HG03432 (cell line): ENCODE data around the gene MAPK8IP3.

Experiments
- ATAC-seq: cut with Tn5 transposase; IDR thresholded peaks from one replicate; pipeline ENCODE4 v1.9.1; 2021; ENCODE audit warnings: mild to moderate bottlenecking, moderate library complexity; ENCODE audit not compliant: unreplicated experiment

MAPK8IP3 gene

GRCh38 chr16:1758923-1759322, 52.9 kb downstream of the MAPK8IP3 start:
- no peak for ATAC-seq

- no peak for ATAC-seq
These were observed 53.5 kb downstream of the MAPK8IP3 start for GRCh38 chr16:1759511-1759910.

GRCh38 chr16:1760911-1761310, 54.9 kb downstream of the MAPK8IP3 start:
- no peak for ATAC-seq

GRCh38 chr16:1761751-1762150, 55.8 kb downstream of the MAPK8IP3 start:
- ATAC-seq = no peak

- ATAC-seq = no peak
These were observed 56.3 kb downstream of the MAPK8IP3 start for GRCh38 chr16:1762196-1762878.

- no peak for ATAC-seq
These were observed 57.0 kb downstream of the MAPK8IP3 start for GRCh38 chr16:1762879-1763520.

- no peak for ATAC-seq
These were observed 57.8 kb downstream of the MAPK8IP3 start for GRCh38 chr16:1763521-1764511.

GRCh38 chr16:1764971-1765370, 59.0 kb downstream of the MAPK8IP3 start:
- ATAC-seq = no peak

- ATAC-seq = no peak
These were observed 59.8 kb downstream of the MAPK8IP3 start for GRCh38 chr16:1765826-1766225.

- ATAC-seq = no peak
These were observed 60.2 kb downstream of the MAPK8IP3 start for GRCh38 chr16:1766231-1766630.

GRCh38 chr16:1766701-1767100, 60.7 kb downstream of the MAPK8IP3 start:
- no peak for ATAC-seq

GRCh38 chr16:1767116-1767994, 61.4 kb downstream of the MAPK8IP3 start:
- ATAC-seq = no peak

GRCh38 chr16:1768061-1768766, 62.2 kb downstream of the MAPK8IP3 start:
- no peak for ATAC-seq

GRCh38 chr16:1768767-1769401, 62.9 kb downstream of the MAPK8IP3 start:
- no peak for ATAC-seq

GRCh38 chr16:1769402-1770300, 63.7 kb downstream of the MAPK8IP3 start:
- ATAC-seq = no peak

GRCh38 chr16:1770328-1771187, 64.6 kb downstream of the MAPK8IP3 start:
- ATAC-seq = no peak

- no peak for ATAC-seq
These were observed 65.3 kb downstream of the MAPK8IP3 start, which contains the start of gene NME3 for GRCh38 chr16:1771188-1771863. Gene NME3, minus strand, starts transcription at chr16:1771543. Its CDS starts 9 bp downstream, at chr16:1771534.
